ENCODE results near the gene GALNT11.

GRCh38 chr7:152095771-152096170 is 70.3 kb downstream of the GALNT11 start:
- TF ChIP-seq POLR2AphosphoS5 (IDR thresholded peaks at IDR 0.05; ENCODE audit: low read depth, low read length) (no peak), SIN3A (IDR thresholded peaks at IDR 0.05; ENCODE audit: borderline replicate concordance, insufficient read depth, low read length) (no peak), TAF1 (IDR thresholded peaks at IDR 0.05; ENCODE audit: borderline replicate concordance, insufficient read depth, low read length) (no peak)

Data from PFSK-1 (cell line).